Endothelial cell of umbilical vein (primary cell): ENCODE results near the gene HLA-DPA1.

Source experiments
- CTCF ChIP-seq, 2 donors: IDR thresholded peaks; 1 replicate in 1 of 2; 2 replicates in 1 of 2; pipeline ENCODE4 v1.5.1; 2011; ENCODE audit warnings: low read length in 2 of 2, mild to moderate bottlenecking in 2 of 2, moderate library complexity in 2 of 2, control low read depth in 1 of 2, inconsistent platforms in 1 of 2, low read depth in 1 of 2; ENCODE audit not compliant: insufficient read depth in 1 of 2; ENCODE audit errors: extremely low read depth in 1 of 2
- EZH2 ChIP-seq: IDR thresholded peaks from 2 replicates; pipeline ENCODE4 v1.6.1; 2012; ENCODE audit warnings: borderline replicate concordance, low read depth, mild to moderate bottlenecking, moderate library complexity, low read length, inconsistent platforms; ENCODE audit not compliant: severe bottlenecking
- POLR2A ChIP-seq: IDR thresholded peaks from 2 replicates; pipeline ENCODE4 v1.6.1; 2012; ENCODE audit warnings: low read depth, mild to moderate bottlenecking, control low read depth, low read length

- TF ChIP-seq EZH2 (no peak), CTCF (IDR thresholded peaks at IDR 0.05; ENCODE audit: extremely low read depth in 1 of 2, insufficient read depth in 1 of 2, low read depth in 1 of 2, low read length in 2 of 2) (no peak), POLR2A (no peak)
Measured at GRCh38 chr6:33088258-33088930, 14.9 kb upstream of the HLA-DPA1 start.
